HCT116 (cell line): ENCODE results near the gene SAG. TPM values are rescaled to one million over a fixed set of nuclear protein-coding genes. Genes with fewer than 3 reads are reported as not detected.

Source experiments
- ATAC-seq: fragments of 200-7000 bp; cut with Tn5 transposase; 2 replicates; pipeline ENCODE4 v1.9.1; 2020; ENCODE audit warnings: mild to moderate bottlenecking, moderate library complexity
- BruUV-seq: library from RNA; stranded (reverse); fragments of 400-500 nt; replicated peaks from 2 replicates; lab custom pipeline; 2021; lab: Mats Ljungman, UMichigan
- CTCF ChIA-PET: fragments of 300-600 bp; sonication (Branson Sonifier 250); formaldehyde crosslinking; loops from one replicate; lab custom pipeline; 2021; ENCODE audit warnings: antibody characterized with exemption; lab: Charles Lee
- POLR2A ChIA-PET: fragments of 300-600, 350-600 bp; sonication (Branson Sonifier 250); formaldehyde crosslinking; loops from one replicate; lab custom pipeline; 2021; ENCODE audit warnings: antibody characterized with exemption; lab: Charles Lee
- RAD21 ChIA-PET, 2 experiments: fragments of 300-600 bp; sonication (Branson Sonifier 250); formaldehyde crosslinking; loops; one replicate each; lab custom pipeline; 2023; ENCODE audit warnings: low total read pairs in 2 of 2; ENCODE audit not compliant: uncharacterized antibody in 2 of 2, unreplicated experiment in 2 of 2, low non-redundant PET in 1 of 2; lab: Charles Lee
- DNase-seq: peaks from one replicate; pipeline ENCODE4 v3.0.0-alpha.2; 2010; ENCODE audit warnings: low read depth, low spot score
- H2AFZ ChIP-seq: fragments of 200-600 bp; shearing (Covaris generic), sonication (generic); 2 replicates; pipeline ENCODE4 v1.6.1; 2017; ENCODE audit warnings: low read depth, mixed run types, mixed read lengths, antibody characterized with exemption, low read length; ENCODE audit not compliant: poor library complexity, severe bottlenecking
- H3K27ac ChIP-seq: 2 replicates; pipeline ENCODE4 v1.5.1; 2012; ENCODE audit warnings: low read depth, low read length
- H3K27me3 ChIP-seq: fragments of 200-600 bp; sonication (generic); 2 replicates; pipeline ENCODE4 v1.6.1; 2016; ENCODE audit warnings: mixed run types, low read length, mixed read lengths; ENCODE audit not compliant: insufficient read depth
- H3K36me3 ChIP-seq, 2 experiments: fragments of 200-500 bp in 1 of 2; fragments of 200-600 bp in 1 of 2; sonication (Bioruptor generic) in 1 of 2; sonication (generic) in 1 of 2; 2 replicates each; pipeline versions ENCODE4 v1.5.1 to v1.6.1; 2014 to 2016; ENCODE audit warnings: low read length in 2 of 2, inconsistent platforms in 1 of 2, mixed read lengths in 1 of 2, mixed run types in 1 of 2; ENCODE audit not compliant: insufficient read depth in 2 of 2, control insufficient read depth in 1 of 2
- H3K4me1 ChIP-seq, 2 experiments: fragments of 200-600 bp in 1 of 2; sonication (generic) in 1 of 2; 2 replicates each; pipeline versions ENCODE4 v1.5.1 to v1.6.1; 2012 to 2017; ENCODE audit warnings: low read length in 2 of 2, inconsistent platforms in 1 of 2, mild to moderate bottlenecking in 1 of 2, mixed read lengths in 1 of 2, mixed run types in 1 of 2, moderate library complexity in 1 of 2; ENCODE audit not compliant: insufficient read depth in 2 of 2, control insufficient read depth in 1 of 2
- H3K4me2 ChIP-seq: fragments of 200-600 bp; sonication (generic); 2 replicates; pipeline ENCODE4 v1.6.1; 2017; ENCODE audit warnings: mixed run types, low read length, mixed read lengths
- H3K4me3 ChIP-seq, 2 experiments: fragments of 200-600 bp in 1 of 2; sonication (generic) in 1 of 2; replicated peaks in 1 of 2; 2 replicates each; pipeline ENCODE4 v1.5.1; 2011 to 2016; ENCODE audit warnings: low read length in 2 of 2, control low read depth in 1 of 2, low read depth in 1 of 2, mild to moderate bottlenecking in 1 of 2, mixed read lengths in 1 of 2, mixed run types in 1 of 2
- H3K79me2 ChIP-seq: fragments of 200-600 bp; sonication (generic); 2 replicates; pipeline ENCODE4 v1.6.1; 2017; ENCODE audit warnings: mild to moderate bottlenecking, mixed run types, low read length, moderate library complexity, mixed read lengths; ENCODE audit not compliant: insufficient read depth
- H3K9ac ChIP-seq: fragments of 200-600 bp; sonication (generic); 2 replicates; pipeline ENCODE4 v1.6.1; 2016; ENCODE audit warnings: low read length, mixed read lengths
- H3K9me2 ChIP-seq: fragments of 200-600 bp; sonication (generic), shearing (Covaris generic); 2 replicates; pipeline ENCODE4 v1.6.1; 2017; ENCODE audit warnings: mixed run types, mild to moderate bottlenecking, moderate library complexity; ENCODE audit not compliant: insufficient read depth
- H3K9me3 ChIP-seq, 2 experiments: fragments of 200-500 bp in 1 of 2; fragments of 200-600 bp in 1 of 2; sonication (Bioruptor generic) in 1 of 2; sonication (generic) in 1 of 2; 2 replicates each; pipeline ENCODE4 v1.6.1; 2014 to 2017; ENCODE audit warnings: low read length in 2 of 2, mixed read lengths in 2 of 2, inconsistent platforms in 1 of 2, low read depth in 1 of 2, mild to moderate bottlenecking in 1 of 2, mixed run types in 1 of 2, moderate library complexity in 1 of 2; ENCODE audit not compliant: control insufficient read depth in 1 of 2, insufficient read depth in 1 of 2
- H4K20me1 ChIP-seq: fragments of 200-600 bp; sonication (generic), shearing (Covaris generic); 2 replicates; pipeline ENCODE4 v1.6.1; 2017; ENCODE audit warnings: mixed run types, mild to moderate bottlenecking, moderate library complexity; ENCODE audit not compliant: insufficient read depth
- ATF3 ChIP-seq: IDR thresholded peaks from 2 replicates; pipeline ENCODE4 v1.6.1; 2012
- CEBPB ChIP-seq: IDR thresholded peaks from 2 replicates; pipeline ENCODE4 v1.6.1; 2012; ENCODE audit warnings: low read depth
- EGR1 ChIP-seq: IDR thresholded peaks from 2 replicates; pipeline ENCODE4 v1.6.1; 2012; ENCODE audit warnings: low read depth
- EZH2 ChIP-seq: fragments of 200-600 bp; sonication (generic); IDR thresholded peaks from 2 replicates; pipeline ENCODE4 v1.6.1; 2017; ENCODE audit warnings: antibody characterized with exemption, mixed run types
- EZH2phosphoT487 ChIP-seq: fragments of 200-600 bp; IDR thresholded peaks from 2 replicates; pipeline ENCODE4 v1.6.1; 2018; ENCODE audit warnings: antibody characterized with exemption, borderline replicate concordance
- FOSL1 ChIP-seq: IDR thresholded peaks from 2 replicates; pipeline ENCODE4 v1.6.1; 2012; ENCODE audit warnings: low read depth
- POLR2A ChIP-seq: IDR thresholded peaks from 2 replicates; pipeline ENCODE4 v1.7.0; 2011; ENCODE audit warnings: borderline replicate concordance; ENCODE audit not compliant: insufficient read depth, insufficient read length; ENCODE audit errors: extremely low read depth
- POLR2AphosphoS5 ChIP-seq: IDR thresholded peaks from 2 replicates; pipeline ENCODE4 v1.6.1; 2011; ENCODE audit warnings: mild to moderate bottlenecking, low read depth, low read length, moderate library complexity
- SIN3A ChIP-seq: IDR thresholded peaks from 2 replicates; pipeline ENCODE4 v1.6.1; 2012; ENCODE audit warnings: low read depth
- TCF7L2 ChIP-seq: IDR thresholded peaks from 2 replicates; pipeline ENCODE4 v1.7.0; 2011; ENCODE audit warnings: borderline replicate concordance, inconsistent platforms; ENCODE audit not compliant: insufficient read depth, insufficient read length; ENCODE audit errors: extremely low read depth
- YY1 ChIP-seq: IDR thresholded peaks from 2 replicates; pipeline ENCODE4 v1.6.1; 2011; ENCODE audit warnings: low read length, low read depth, moderate library complexity, mild to moderate bottlenecking; ENCODE audit not compliant: insufficient replicate concordance; ENCODE audit errors: extremely low read depth
- ZNF274 ChIP-seq: fragments of 200-500 bp; sonication (Bioruptor generic); IDR thresholded peaks from 2 replicates; pipeline ENCODE4 v1.6.1; 2014; ENCODE audit warnings: mild to moderate bottlenecking, low read depth, low read length, inconsistent platforms
- intact Hi-C: fragments of 100-400 bp; cut with micrococcal nuclease; formaldehyde crosslinking; loops from 2 replicates; pipeline ENCODE4 v1.10.0; 2022
- total RNA-seq: library from RNA; stranded (reverse); gene quantifications from one replicate; pipeline ENCODE4 v1.2.1, GENCODE V29; 2021; ENCODE audit not compliant: unreplicated experiment
- TF ChIP-seq, protein P1 (sequence below): IDR thresholded peaks from 2 replicates; pipeline ENCODE4 v1.6.1; 2011; ENCODE audit warnings: mild to moderate bottlenecking, low read length, moderate library complexity; ENCODE audit not compliant: insufficient replicate concordance; ENCODE audit errors: extremely low read depth
- TF ChIP-seq, protein P2 (sequence below), 3 experiments: fragments of 200-600 bp in 1 of 3; sonication (generic) in 1 of 3; IDR thresholded peaks in 2 of 3; conservative IDR thresholded peaks in 1 of 3; 2 replicates each; pipeline ENCODE4 v1.5.1; 2012 to 2017; ENCODE audit warnings: low read depth in 2 of 3, low read length in 2 of 3, antibody characterized with exemption in 1 of 3, borderline replicate concordance in 1 of 3, control low read depth in 1 of 3, mild to moderate bottlenecking in 1 of 3, mixed read lengths in 1 of 3, mixed run types in 1 of 3, moderate library complexity in 1 of 3; ENCODE audit not compliant: insufficient read depth in 1 of 3

The SAG gene
- total RNA-seq, 1 experiment from 2014 or later = not detected

DNA sequence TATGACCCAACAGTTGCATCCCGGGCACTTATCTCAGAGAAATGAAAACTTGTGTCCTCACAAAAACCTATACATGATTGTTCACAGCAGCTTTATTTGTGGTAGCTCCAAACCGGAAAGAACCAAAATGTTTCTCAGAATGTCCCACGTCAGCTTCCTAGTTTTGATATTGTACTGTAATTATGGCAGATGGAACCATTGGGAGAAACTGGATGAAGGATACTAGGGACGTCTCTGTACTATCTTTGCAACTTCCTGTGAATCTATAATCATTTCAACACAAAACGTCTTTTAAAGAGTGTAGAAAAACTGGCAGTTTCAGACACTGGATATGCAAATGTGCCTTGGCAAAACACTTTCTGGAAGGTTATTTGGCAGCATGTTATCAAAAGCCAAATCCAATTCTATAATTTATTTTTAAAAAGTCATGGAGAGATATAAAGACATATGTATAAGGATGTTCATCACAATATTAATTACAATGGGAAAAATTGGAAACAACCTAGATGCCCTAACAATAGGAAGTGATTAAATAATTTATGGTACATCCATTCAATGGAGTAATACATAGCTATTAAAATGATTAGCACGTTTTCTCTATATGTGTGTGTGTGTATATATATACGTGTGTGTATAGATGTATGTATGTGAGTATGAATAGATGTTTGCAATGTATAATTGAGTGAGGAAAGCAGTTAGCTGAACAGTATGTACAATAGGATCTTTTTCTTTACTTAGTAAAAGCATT is 9.8 kb downstream of the SAG start (continued):
- TF ChIP-seq ATF3 = no peak
- TF ChIP-seq, protein P1, sequence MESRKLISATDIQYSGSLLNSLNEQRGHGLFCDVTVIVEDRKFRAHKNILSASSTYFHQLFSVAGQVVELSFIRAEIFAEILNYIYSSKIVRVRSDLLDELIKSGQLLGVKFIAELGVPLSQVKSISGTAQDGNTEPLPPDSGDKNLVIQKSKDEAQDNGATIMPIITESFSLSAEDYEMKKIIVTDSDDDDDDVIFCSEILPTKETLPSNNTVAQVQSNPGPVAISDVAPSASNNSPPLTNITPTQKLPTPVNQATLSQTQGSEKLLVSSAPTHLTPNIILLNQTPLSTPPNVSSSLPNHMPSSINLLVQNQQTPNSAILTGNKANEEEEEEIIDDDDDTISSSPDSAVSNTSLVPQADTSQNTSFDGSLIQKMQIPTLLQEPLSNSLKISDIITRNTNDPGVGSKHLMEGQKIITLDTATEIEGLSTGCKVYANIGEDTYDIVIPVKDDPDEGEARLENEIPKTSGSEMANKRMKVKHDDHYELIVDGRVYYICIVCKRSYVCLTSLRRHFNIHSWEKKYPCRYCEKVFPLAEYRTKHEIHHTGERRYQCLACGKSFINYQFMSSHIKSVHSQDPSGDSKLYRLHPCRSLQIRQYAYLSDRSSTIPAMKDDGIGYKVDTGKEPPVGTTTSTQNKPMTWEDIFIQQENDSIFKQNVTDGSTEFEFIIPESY = no peak
- TF ChIP-seq EZH2phosphoT487 = no peak
- TF ChIP-seq YY1 = no peak
- TF ChIP-seq POLR2AphosphoS5 = no peak

DNA sequence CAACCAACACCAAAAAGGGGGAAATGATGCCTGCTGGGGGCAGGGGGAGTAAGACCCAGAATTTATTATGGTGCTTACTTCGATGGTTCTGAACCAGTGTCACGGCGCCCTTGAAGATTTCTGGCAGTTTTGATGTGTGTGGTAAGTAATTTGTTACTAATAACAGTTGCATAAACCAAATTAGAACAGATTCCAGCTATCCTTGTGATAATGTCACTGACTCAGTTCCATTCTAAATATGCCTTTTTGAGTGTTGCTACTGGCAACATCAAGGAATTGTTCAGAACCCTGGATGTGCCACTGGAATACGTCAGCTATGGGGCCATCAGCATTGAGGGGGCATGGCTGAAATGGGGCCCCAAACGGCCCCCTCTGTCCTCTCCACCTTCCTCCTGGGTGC is 11.6 kb downstream of the SAG start:
- no peaks in the 10 kb centered on the region for H3K9me2 ChIP-seq
- H3K27ac ChIP-seq = no peak overlapping the region
- no peak for ATAC-seq
- H3K4me3 ChIP-seq = no peak overlapping the region
- RAD21 ChIA-PET = no interaction called here
- H2AFZ ChIP-seq = no peak overlapping the region
- no peaks in the 10 kb centered on the region for H3K27me3 ChIP-seq
- no TSS peak for BruUV-seq
- H3K9me3 ChIP-seq = no peaks in the 10 kb centered on the region
- no peaks in the 10 kb centered on the region for H3K36me3 ChIP-seq
- H3K9ac ChIP-seq = no peak overlapping the region
- H4K20me1 ChIP-seq = no peaks in the 10 kb centered on the region
- CTCF ChIA-PET = no interaction called here
- intact Hi-C loops = no loop called here
- no peak overlapping the region for H3K4me2 ChIP-seq
- DNase-seq = no peak
- POLR2A ChIA-PET = no interaction called here
- no peaks in the 10 kb centered on the region for H3K79me2 ChIP-seq
- H3K4me1 ChIP-seq = no peaks in the 10 kb centered on the region
- TF ChIP-seq CEBPB (no peak), EGR1 (no peak), FOSL1 (no peak), YY1 (no peak), ATF3 (no peak), EZH2 (no peak), EZH2phosphoT487 (no peak), ZNF274 (no peak), POLR2AphosphoS5 (no peak), POLR2A (no peak), SIN3A (no peak), TCF7L2 (no peak)
- TF ChIP-seq, protein P2, sequence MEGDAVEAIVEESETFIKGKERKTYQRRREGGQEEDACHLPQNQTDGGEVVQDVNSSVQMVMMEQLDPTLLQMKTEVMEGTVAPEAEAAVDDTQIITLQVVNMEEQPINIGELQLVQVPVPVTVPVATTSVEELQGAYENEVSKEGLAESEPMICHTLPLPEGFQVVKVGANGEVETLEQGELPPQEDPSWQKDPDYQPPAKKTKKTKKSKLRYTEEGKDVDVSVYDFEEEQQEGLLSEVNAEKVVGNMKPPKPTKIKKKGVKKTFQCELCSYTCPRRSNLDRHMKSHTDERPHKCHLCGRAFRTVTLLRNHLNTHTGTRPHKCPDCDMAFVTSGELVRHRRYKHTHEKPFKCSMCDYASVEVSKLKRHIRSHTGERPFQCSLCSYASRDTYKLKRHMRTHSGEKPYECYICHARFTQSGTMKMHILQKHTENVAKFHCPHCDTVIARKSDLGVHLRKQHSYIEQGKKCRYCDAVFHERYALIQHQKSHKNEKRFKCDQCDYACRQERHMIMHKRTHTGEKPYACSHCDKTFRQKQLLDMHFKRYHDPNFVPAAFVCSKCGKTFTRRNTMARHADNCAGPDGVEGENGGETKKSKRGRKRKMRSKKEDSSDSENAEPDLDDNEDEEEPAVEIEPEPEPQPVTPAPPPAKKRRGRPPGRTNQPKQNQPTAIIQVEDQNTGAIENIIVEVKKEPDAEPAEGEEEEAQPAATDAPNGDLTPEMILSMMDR (IDR thresholded peaks at IDR 0.05 in 2 of 3, conservative IDR thresholded peaks at IDR 0.05 in 1 of 3; ENCODE audit: borderline replicate concordance in 1 of 3, insufficient read depth in 1 of 3, low read depth in 2 of 3, low read length in 2 of 3) = no peak
- TF ChIP-seq, protein P1 = no peak
